Neural progenitor cell (in vitro differentiated cells): ENCODE results near the gene GPX6.

Source experiments
- EZH2 ChIP-seq: fragments of 200-600 bp; sonication (generic); IDR thresholded peaks from 2 replicates; pipeline ENCODE4 v1.6.1; 2017; ENCODE audit warnings: antibody characterized with exemption, mild to moderate bottlenecking, moderate library complexity
- EZH2phosphoT487 ChIP-seq: fragments of 200-600 bp; sonication (generic); IDR thresholded peaks from 2 replicates; pipeline ENCODE4 v1.6.1; 2017; ENCODE audit warnings: antibody characterized with exemption
- TF ChIP-seq, protein P1 (sequence below): fragments of 200-600 bp; sonication (generic); IDR thresholded peaks from 2 replicates; pipeline ENCODE4 v1.5.1; 2017; ENCODE audit warnings: antibody characterized with exemption, mild to moderate bottlenecking

DNA sequence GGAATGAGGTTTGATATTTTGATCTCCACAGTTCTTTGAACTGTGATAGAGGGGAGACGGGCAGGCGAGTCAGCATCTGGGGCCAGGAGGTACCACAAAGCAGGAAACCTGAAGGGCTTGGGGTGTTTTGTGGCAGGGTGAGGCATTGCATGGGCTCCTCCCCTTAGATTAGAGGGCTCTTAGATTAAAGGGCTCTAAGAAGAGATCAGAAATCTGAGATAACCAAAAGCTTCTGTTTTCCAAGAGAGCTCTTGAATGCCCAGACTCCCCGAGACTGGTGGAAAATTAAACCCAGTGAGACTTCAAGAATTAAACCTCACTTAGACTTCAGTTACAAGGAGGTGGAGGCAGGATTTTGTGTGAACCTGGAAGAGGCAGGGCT is 7.6 kb upstream of the GPX6 start:
- TF ChIP-seq, protein P1, sequence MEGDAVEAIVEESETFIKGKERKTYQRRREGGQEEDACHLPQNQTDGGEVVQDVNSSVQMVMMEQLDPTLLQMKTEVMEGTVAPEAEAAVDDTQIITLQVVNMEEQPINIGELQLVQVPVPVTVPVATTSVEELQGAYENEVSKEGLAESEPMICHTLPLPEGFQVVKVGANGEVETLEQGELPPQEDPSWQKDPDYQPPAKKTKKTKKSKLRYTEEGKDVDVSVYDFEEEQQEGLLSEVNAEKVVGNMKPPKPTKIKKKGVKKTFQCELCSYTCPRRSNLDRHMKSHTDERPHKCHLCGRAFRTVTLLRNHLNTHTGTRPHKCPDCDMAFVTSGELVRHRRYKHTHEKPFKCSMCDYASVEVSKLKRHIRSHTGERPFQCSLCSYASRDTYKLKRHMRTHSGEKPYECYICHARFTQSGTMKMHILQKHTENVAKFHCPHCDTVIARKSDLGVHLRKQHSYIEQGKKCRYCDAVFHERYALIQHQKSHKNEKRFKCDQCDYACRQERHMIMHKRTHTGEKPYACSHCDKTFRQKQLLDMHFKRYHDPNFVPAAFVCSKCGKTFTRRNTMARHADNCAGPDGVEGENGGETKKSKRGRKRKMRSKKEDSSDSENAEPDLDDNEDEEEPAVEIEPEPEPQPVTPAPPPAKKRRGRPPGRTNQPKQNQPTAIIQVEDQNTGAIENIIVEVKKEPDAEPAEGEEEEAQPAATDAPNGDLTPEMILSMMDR, result no peak
- TF ChIP-seq EZH2 (no peak), EZH2phosphoT487 (no peak)
